ENCODE results near the gene ZNF98. TPM values are rescaled to one million over a fixed set of nuclear protein-coding genes. Genes with fewer than 3 reads are reported as not detected.

ZNF98 gene
- 10 to 100 TPM in 2 of 3 donors, 1 to 10 TPM in 1; 1.8 to 19.2 (median 12.5) TPM for total RNA-seq

- H3K4me3 ChIP-seq, result peak within 1 kb of the TSS; percentile 27 to 68 (median 53)
- intact Hi-C loops (cut with DNase I; ENCODE audit: low total_unique reads), result no loop called here
- H3K4me1 ChIP-seq, result no peaks in the 10 kb centered on the region
- TF ChIP-seq POLR2AphosphoS5 (IDR thresholded peaks at IDR 0.05) (no peak), POLR2A (IDR thresholded peaks at IDR 0.05) (no peak), CTCF (IDR thresholded peaks at IDR 0.05) (no peak)
- H3K36me3 ChIP-seq, result no peaks in the 10 kb centered on the region
- H3K27ac ChIP-seq, result peak within 1 kb of the TSS; percentile 45 to 68
- H3K27me3 ChIP-seq, result no peaks in the 10 kb centered on the region
- peak; percentile 64 to 86 for DNase-seq (ENCODE audit: low spot score in 2 of 2)
- H3K9me3 ChIP-seq, result peaks cover 6 to 29% of the 10 kb centered on the region in 2 donors
These were observed at the start of gene ZNF98 for GRCh38 chr19:22422211-22422610. Gene ZNF98 (minus strand): TSS chr19:22422346. CDS start chr19:22422224, 122 bp downstream.

- intact Hi-C loops (cut with DNase I; ENCODE audit: low total_unique reads), result no loop called here
- peaks cover 64 to 100% of the 10 kb centered on the region in 2 donors for H3K9me3 ChIP-seq
- H3K36me3 ChIP-seq, result no peaks in the 10 kb centered on the region
- no peaks in the 10 kb centered on the region for H3K4me1 ChIP-seq
- no peaks in the 10 kb centered on the region for H3K27me3 ChIP-seq
- H3K27ac ChIP-seq, result no peak overlapping the region
- no peak for DNase-seq (ENCODE audit: low spot score in 2 of 2)
- no peak overlapping the region for H3K4me3 ChIP-seq
- TF ChIP-seq POLR2A (IDR thresholded peaks at IDR 0.05), result no peak
These were observed 24.5 kb upstream of the ZNF98 start for GRCh38 chr19:22446605-22447004.

GRCh38 chr19:22438011-22438410 lies 15.9 kb upstream of the ZNF98 start:
- Histone ChIP-seq H3K36me3 (no peaks in the 10 kb centered on the region), H3K4me1 (no peaks in the 10 kb centered on the region), H3K27ac (no peak overlapping the region), H3K9me3 (peaks cover 80 to 92% of the 10 kb centered on the region in 2 donors), H3K4me3 (no peak overlapping the region), H3K27me3 (no peaks in the 10 kb centered on the region)
- intact Hi-C loops (cut with DNase I; ENCODE audit: low total_unique reads), result no loop called here
- no peak for DNase-seq (ENCODE audit: low spot score in 2 of 2)
- TF ChIP-seq CTCF (IDR thresholded peaks at IDR 0.05) (no peak), POLR2AphosphoS5 (IDR thresholded peaks at IDR 0.05) (no peak), POLR2A (IDR thresholded peaks at IDR 0.05) (no peak)

- peak; percentile 32 to 58 for DNase-seq (ENCODE audit: low spot score in 2 of 2)
- TF ChIP-seq CTCF (IDR thresholded peaks at IDR 0.05), result no peak
- peak in 1 of 3 donors; percentile 2 for TF ChIP-seq POLR2AphosphoS5 (IDR thresholded peaks at IDR 0.05)
- TF ChIP-seq POLR2A (IDR thresholded peaks at IDR 0.05), result peak; percentile 2
- no peaks in the 10 kb centered on the region for H3K27me3 ChIP-seq
- intact Hi-C loops (cut with DNase I; ENCODE audit: low total_unique reads), result no loop called here
- peak overlapping the region; percentile 89 to 91 for H3K27ac ChIP-seq
- H3K4me3 ChIP-seq, result peak overlapping the region in 2 of 3 donors; percentile 59 to 71
- H3K9me3 ChIP-seq, result peaks cover 25 to 35% of the 10 kb centered on the region in 2 donors
- no peaks in the 10 kb centered on the region for H3K36me3 ChIP-seq
- no peaks in the 10 kb centered on the region for H3K4me1 ChIP-seq
These were observed 6.1 kb upstream of the ZNF98 start for GRCh38 chr19:22427960-22428913.

GRCh38 chr19:22427547-22427946 lies 5.4 kb upstream of the ZNF98 start:
- Histone ChIP-seq H3K36me3 (no peaks in the 10 kb centered on the region), H3K4me1 (no peaks in the 10 kb centered on the region), H3K27ac (peak overlapping the region; percentile 89 to 91), H3K9me3 (peaks cover 26 to 28% of the 10 kb centered on the region in 2 donors), H3K27me3 (no peaks in the 10 kb centered on the region), H3K4me3 (peak overlapping the region in 2 of 3 donors; percentile 59 to 71)
- peak in 1 of 3 donors; percentile 42 for TF ChIP-seq POLR2AphosphoS5 (IDR thresholded peaks at IDR 0.05)
- no peak for TF ChIP-seq CTCF (IDR thresholded peaks at IDR 0.05)
- TF ChIP-seq POLR2A (IDR thresholded peaks at IDR 0.05), result peak; percentile 29
- intact Hi-C loops (cut with DNase I; ENCODE audit: low total_unique reads), result no loop called here
- DNase-seq (ENCODE audit: low spot score in 2 of 2), result peak; percentile 79 to 91
